Hindlimb muscle (tissue), 1 donor: Measurements from ENCODE around the gene NUDT3. TPM values are rescaled to one million over a fixed set of nuclear protein-coding genes. Genes with fewer than 3 reads are reported as not detected.
"Not testable (repeated sequence)": the region's sequence is repeated elsewhere in the genome, so short reads cannot be mapped to it uniquely, and the experiment has no call there.

Source experiments
- DNase-seq: peaks from one replicate; pipeline ENCODE4 v3.0.0-alpha.2; 2013
- polyA plus RNA-seq: library from polyadenylated mRNA; unstranded; fragments of 120-200 nt; gene quantifications from one replicate; pipeline ENCODE4 v1.2.1, GENCODE V29; 2013; ENCODE audit not compliant: insufficient read length

NUDT3 gene
- polyA plus RNA-seq, 1 donor: 38.0 TPM

GRCh38 chr6:34341481-34341971, 50.9 kb downstream of the NUDT3 start:
- no peak for DNase-seq

GRCh38 chr6:34340906-34341480, 51.5 kb downstream of the NUDT3 start:
- DNase-seq: no peak

- no peak for DNase-seq
Observed at GRCh38 chr6:34340394-34340793, 52.1 kb downstream of the NUDT3 start.

- no peak for DNase-seq
Observed at GRCh38 chr6:34339971-34340370, 52.5 kb downstream of the NUDT3 start.

GRCh38 chr6:34339432-34339831, 53.0 kb downstream of the NUDT3 start:
- DNase-seq: no peak

GRCh38 chr6:34338811-34339210, 53.7 kb downstream of the NUDT3 start:
- no peak for DNase-seq

GRCh38 chr6:34338377-34338776, 54.1 kb downstream of the NUDT3 start:
- no peak for DNase-seq

GRCh38 chr6:34334796-34335416, 57.6 kb downstream of the NUDT3 start:
- DNase-seq: no peak

- DNase-seq: no peak
Observed at GRCh38 chr6:34333858-34334257, 58.6 kb downstream of the NUDT3 start.

GRCh38 chr6:34332251-34333198, 59.9 kb downstream of the NUDT3 start:
- no peak for DNase-seq

- DNase-seq: no peak
Observed at GRCh38 chr6:34331371-34332050, 61.0 kb downstream of the NUDT3 start.

- not testable (repeated sequence) for DNase-seq
Observed at GRCh38 chr6:34329814-34330213, 62.7 kb downstream of the NUDT3 start.

GRCh38 chr6:34328969-34329368, 63.5 kb downstream of the NUDT3 start:
- no peak for DNase-seq

- not testable (repeated sequence) for DNase-seq
Observed at GRCh38 chr6:34327313-34328205, 64.9 kb downstream of the NUDT3 start.

- DNase-seq: no peak
Observed at GRCh38 chr6:34325633-34326032, 66.8 kb downstream of the NUDT3 start.

GRCh38 chr6:34324738-34325444, 67.6 kb downstream of the NUDT3 start:
- peak; percentile 81 for DNase-seq

GRCh38 chr6:34324221-34324620, 68.2 kb downstream of the NUDT3 start:
- not testable (repeated sequence) for DNase-seq

- no peak for DNase-seq
Observed at GRCh38 chr6:34323300-34323699, 69.2 kb downstream of the NUDT3 start.

- DNase-seq: no peak
Observed at GRCh38 chr6:34322732-34323131, 69.7 kb downstream of the NUDT3 start.

- DNase-seq: no peak
Observed at GRCh38 chr6:34321821-34322220, 70.6 kb downstream of the NUDT3 start.

GRCh38 chr6:34319471-34319885, 73.0 kb downstream of the NUDT3 start:
- no peak for DNase-seq
